ENCODE results near the gene TACC2.

TACC2 gene

DNA sequence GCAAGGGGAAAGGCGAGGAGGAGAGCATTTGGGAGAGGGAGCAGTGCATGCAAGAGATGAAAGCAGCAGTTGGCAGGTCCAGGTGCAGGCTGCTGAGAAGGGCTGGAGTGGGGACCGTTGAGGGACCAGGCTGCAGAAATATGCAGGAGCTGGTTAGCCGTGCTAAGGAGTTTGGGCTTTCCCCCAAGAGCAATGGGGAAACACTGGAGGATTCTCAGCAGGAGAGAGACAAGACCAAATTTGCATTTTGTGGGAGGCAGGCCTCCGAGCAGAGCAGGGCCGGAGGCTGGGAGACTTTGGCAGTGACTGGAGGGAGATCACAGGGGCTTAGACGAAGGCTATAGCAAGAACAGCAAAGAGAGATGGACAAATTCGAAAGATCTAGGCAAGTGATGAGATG, 293.9 kb downstream of the TACC2 start:
- DNase-seq, result no peak

GRCh38 chr10:122285506-122286444, 296.8 kb downstream of the TACC2 start:
- no peak for DNase-seq

DNA sequence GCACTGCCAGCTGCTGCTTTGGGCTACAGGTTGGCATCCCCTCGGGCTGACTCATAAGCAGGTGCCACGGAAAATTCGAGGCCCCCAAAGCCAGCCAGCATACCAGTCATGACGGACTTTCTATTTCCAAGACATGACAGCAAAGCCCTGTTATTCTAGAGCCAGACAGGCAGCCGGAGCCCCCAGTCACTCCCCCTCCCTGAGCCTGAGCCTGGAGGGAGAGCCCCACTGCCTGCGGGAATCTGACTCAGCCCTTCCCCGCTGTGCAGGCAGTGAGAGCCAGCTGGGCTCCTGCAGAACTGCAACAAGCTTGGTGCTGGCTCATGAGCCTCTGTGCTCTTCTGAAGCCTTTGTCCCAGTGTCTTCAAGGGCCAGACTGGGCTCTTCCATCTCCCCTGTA, 297.9 kb downstream of the TACC2 start:
- DNase-seq, result no peak

- DNase-seq, result no peak
Measured at GRCh38 chr10:122287570-122287969, 298.6 kb downstream of the TACC2 start.

DNA sequence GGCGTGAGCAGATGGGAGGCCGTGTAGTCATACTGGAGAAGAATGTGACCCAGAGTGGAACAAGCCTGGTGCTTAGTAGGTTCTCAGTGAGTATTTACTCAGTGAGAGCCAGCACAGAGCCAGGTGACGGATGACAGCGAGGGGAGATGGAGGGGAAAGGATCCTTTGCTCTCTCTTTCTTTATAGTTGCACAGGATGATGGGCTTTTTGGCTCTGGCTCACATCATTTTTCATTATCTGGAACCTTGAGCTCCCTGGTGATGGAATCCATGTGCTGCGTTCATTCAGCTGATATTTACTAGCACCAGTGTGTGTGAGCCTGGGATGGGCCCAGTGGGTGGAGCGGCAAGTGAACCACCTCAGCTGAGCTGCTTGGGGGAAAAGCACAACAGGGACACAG, 299.3 kb downstream of the TACC2 start:
- no peak for DNase-seq

GRCh38 chr10:122288917-122289316, 300.0 kb downstream of the TACC2 start:
- DNase-seq, result no peak

- no peak for DNase-seq
Measured at GRCh38 chr10:122290334-122290733, 301.4 kb downstream of the TACC2 start.

- DNase-seq, result no peak
Measured at GRCh38 chr10:122290833-122291532, 302.0 kb downstream of the TACC2 start.

DNA sequence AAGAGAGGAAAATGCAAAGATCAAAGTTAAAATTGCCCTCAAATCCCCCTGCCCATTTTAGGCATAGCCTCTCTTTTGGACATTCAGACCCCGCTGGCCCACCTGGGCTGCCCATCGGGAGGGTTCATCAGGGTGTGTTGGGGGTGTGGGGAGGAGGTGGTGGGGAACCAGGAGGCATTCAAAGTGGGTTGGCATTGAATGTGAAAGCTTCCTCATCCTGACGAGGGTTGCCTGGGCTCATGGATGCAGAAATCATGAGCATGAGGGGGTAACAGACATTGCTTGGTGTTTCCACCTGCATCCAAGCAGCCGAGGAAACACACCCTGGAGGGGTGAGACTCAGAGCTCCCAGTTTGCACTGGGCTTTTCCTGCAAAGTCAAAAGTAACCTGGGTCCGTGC, 302.8 kb downstream of the TACC2 start:
- DNase-seq, result no peak

- DNase-seq, result no peak
Measured at GRCh38 chr10:122292376-122292775, 303.4 kb downstream of the TACC2 start.

DNA sequence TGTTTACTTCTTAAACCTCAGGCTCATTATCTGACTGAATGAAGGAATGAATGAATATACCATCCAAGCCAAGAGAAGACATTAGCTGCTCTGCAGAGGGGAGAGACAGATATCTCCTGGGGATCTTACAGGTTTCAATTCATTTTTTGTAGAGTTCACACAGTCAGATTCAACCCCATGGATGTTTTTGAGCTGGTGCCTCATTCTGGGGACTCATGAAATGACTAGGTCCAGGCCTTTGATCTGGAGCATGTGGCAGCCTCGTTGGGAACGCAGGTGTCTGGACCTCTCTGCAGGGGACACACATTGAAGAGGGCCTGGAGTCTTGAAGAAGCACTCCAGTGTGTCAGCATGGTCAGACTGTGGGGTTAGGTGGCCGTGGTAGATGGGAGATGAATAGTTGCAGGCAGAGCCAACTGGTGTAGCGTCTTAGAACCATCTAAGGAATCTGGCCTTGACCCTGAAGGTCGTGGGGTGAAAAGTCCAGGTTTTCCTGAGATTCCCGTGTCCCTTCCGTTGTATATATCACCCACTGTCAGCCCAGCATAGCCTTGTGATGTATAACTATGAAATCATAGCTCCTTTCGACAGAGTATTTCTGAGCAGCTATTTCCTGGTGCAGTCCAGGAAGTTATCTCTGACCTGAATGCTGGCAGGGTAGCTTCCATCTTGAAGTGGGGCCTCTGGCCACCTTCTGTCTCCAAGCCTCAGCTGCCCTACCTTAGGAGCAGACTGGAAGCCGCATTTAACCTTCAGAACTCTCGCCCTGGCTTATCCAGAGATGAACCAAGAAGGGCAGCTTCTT, 304.4 kb downstream of the TACC2 start:
- DNase-seq, result no peak

GRCh38 chr10:122293961-122294380, 305.0 kb downstream of the TACC2 start:
- no peak for DNase-seq

DNA sequence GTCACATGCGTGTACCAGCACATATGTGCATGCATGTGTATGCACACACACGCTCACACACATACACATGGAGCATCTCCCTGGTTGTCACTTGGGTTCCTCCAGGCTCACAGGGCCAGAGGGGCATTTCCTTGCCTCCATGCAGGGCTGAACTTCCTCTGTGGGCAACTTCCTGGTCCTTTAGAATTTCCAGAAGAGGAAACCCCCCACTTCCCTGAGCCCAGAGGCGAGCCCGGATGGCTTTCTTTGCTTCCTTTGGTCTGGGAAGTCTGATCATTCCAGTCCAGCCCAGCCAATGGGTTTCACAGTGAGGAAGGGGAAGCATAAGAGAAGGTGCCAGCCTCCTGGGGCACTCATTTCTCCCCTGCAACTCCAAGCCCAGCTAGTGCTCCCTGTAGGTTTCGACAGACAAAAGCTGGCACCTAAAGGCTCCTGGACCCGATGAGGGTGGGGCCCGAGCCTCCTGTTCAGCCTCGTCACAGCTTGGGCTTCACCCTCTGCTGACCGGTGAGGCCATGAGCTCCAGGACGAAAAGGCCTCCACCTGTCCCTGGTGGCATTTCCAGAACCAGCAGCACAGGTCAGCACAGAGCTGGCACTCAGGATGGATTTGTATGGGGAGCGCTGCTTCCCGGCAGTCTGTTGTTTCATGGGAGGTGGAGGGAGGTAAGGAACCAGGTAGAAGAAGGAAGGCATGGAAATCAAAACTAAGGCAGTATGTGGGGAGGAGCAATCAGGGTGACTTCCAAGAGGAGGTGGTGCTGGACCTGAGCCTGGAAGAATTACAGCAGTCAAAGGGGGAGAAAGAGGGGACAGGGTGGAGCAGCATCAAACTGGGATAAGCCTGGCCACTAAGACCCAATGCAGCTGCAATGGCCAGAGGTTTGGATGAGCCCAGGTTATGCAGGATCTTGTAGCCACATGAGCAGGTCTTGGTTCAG, 305.8 kb downstream of the TACC2 start:
- DNase-seq, result no peak

- no peak for DNase-seq
Measured at GRCh38 chr10:122295451-122295809, 306.5 kb downstream of the TACC2 start.

DNA sequence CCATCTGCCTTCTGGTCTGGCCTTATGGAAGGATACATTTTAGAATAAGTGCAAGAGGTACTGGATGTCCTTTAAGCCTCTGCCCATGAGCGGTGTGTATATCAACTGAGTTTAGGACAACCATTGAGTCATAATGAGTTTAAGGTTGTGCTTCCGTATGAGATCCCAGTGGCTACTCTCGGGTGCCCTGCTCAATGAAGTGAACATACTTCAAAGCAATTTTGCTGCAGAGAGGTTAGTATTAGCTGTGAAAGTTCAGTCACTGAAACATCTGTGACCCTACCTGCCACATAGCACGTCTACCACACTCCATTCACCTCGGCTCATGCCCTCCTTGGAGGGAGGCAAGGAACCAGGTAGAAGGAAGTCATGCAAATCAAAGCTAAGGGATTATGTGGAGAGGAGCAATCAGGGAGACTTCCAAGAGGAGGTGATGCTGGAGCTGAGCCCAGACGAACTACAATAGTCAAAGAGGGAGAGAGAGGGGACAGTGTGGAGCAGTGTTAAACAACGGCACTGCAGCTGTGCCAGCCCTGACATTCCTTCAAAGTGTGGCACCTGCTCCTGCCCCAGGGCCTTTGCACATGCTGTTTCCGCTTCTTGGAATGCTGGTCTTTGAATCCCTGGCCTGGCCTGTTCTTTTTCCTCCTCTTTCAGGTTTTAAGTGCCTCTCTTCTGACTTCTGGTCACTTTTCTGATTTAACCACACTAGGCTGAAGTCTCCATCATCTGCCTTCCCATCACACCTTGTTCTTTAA, 307.6 kb downstream of the TACC2 start:
- DNase-seq, result no peak

- no peak for DNase-seq
Measured at GRCh38 chr10:122297583-122297982, 308.6 kb downstream of the TACC2 start.

GRCh38 chr10:122298206-122298597, 309.2 kb downstream of the TACC2 start:
- DNase-seq, result no peak

DNA sequence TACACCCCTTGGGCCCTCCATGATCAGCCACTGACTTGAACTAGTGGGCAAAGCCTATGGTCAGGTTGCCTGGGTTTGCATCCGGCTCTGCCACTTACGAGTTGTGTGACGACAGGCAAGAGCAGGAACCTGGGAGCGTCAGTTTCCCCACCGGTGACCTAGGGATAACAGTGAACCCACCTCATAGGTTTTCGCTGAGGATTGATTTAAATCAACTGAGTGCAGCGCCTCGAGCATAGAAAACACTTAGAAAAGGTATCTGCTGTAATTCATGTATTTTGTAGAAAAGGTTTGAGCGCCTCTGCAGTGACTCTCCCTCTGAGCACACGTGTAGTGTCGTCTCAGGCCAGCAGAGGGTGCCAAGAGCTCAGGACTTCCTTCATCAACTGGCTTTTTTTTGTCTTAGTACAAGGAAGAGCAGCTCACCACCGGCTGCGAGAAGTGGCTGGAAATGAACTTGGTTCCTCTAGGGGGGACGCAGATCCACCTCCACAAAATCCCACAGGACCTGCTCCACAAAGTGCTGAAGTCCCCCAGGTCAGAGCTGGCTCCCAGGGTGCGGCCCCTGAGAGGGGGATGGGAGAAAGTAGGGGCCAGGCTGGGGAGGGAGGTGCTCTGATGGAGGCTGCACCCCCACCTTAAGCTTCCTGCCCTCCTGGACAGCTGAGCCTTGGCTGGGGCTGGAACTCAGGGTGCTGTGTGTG, 309.8 kb downstream of the TACC2 start:
- no peak for DNase-seq

DNA sequence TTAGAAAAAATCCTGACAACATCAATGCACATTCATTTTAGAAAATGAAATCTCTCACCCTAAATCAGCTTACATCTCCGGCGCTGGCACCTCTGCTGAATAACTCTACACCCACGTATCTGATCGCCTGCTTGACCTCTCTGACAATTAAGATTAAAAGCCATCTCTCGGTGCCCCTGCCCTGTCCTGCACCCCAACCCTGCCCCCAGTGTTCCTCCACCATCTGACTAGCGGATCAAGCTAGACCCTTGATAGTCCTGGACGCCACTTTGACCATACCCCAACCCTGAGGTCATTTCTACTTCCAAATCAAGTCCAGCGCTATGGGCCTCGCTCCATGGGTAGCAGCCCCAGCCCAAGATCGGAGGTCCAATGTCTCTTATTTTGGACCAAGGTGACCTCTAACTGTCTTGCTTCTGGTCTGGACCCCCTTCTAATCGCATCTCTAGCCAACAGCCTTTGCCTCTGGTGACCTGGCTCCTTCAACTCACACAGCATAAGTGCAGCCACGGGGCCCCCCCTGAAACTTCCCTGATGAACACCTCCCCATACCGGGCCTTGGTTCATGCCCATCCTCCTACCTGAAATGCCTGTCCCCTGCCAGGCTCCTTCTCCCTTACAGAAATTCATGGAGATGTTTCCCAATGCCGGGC, 310.6 kb downstream of the TACC2 start:
- no peak for DNase-seq
